Stimulated activated naive CD4-positive, alpha-beta T cell (primary cell): ENCODE results near the gene RABGAP1L.
"Not testable (repeated sequence)": the region's sequence is repeated elsewhere in the genome, so short reads cannot be mapped to it uniquely, and the experiment has no call there.

ENCODE experiments used
- DNase-seq, 6 experiments: peaks; one replicate each; lab custom pipeline; 2025; lab: John Stamatoyannopoulos, UW

The RABGAP1L gene

GRCh38 chr1:174990382-174990999 lies 831.2 kb downstream of the RABGAP1L start:
- peak in 2 of 6 experiments; percentile 21 to 46 for DNase-seq

- DNase-seq, result no peak
These were observed 832.2 kb downstream of the RABGAP1L start for GRCh38 chr1:174991473-174991872.

- DNase-seq, result no peak
These were observed 835.8 kb downstream of the RABGAP1L start for GRCh38 chr1:174995121-174995520.

GRCh38 chr1:174995916-174996315 lies 836.6 kb downstream of the RABGAP1L start:
- DNase-seq, result no peak

GRCh38 chr1:174996476-174996875 lies 837.2 kb downstream of the RABGAP1L start:
- DNase-seq, result no peak

- no peak for DNase-seq
These were observed 837.7 kb downstream of the RABGAP1L start for GRCh38 chr1:174997041-174997440.

- peak in 5 of 6 experiments; percentile 21 to 83 (median 57) for DNase-seq
These were observed 839.4 kb downstream of the RABGAP1L start for GRCh38 chr1:174998569-174999215.

GRCh38 chr1:174999216-174999935 lies 840.1 kb downstream of the RABGAP1L start:
- peak; percentile 97 to 100 (median 98) for DNase-seq

GRCh38 chr1:174999936-175000696 lies 840.8 kb downstream of the RABGAP1L start, which contains the start of gene CACYBP:
Gene CACYBP, plus strand, starts transcription at chr1:174999947. Its CDS starts 234 bp downstream, at chr1:175000181.
- peak in 4 of 6 experiments; percentile 36 to 74 (median 60) for DNase-seq

- no peak for DNase-seq
These were observed 841.4 kb downstream of the RABGAP1L start for GRCh38 chr1:175000697-175001187.

- no peak for DNase-seq
These were observed 843.7 kb downstream of the RABGAP1L start for GRCh38 chr1:175002910-175003517.

GRCh38 chr1:175003521-175003920 lies 844.2 kb downstream of the RABGAP1L start:
- DNase-seq, result no peak

GRCh38 chr1:175005085-175005783 lies 845.9 kb downstream of the RABGAP1L start:
- DNase-seq, result no peak

GRCh38 chr1:175009532-175009931 lies 850.2 kb downstream of the RABGAP1L start:
- DNase-seq, result no peak

GRCh38 chr1:175013445-175013844 lies 854.1 kb downstream of the RABGAP1L start:
- DNase-seq, result no peak

GRCh38 chr1:175015243-175015642 lies 855.9 kb downstream of the RABGAP1L start:
- DNase-seq, result no peak

- DNase-seq, result no peak
These were observed 860.2 kb downstream of the RABGAP1L start for GRCh38 chr1:175019524-175019923.

- peak; percentile 95 to 98 (median 97) for DNase-seq
These were observed 864.0 kb downstream of the RABGAP1L start, which contains the start of gene MRPS14 for GRCh38 chr1:175023043-175023921. Gene MRPS14, minus strand, starts transcription at chr1:175023425. Its CDS starts 17 bp downstream, at chr1:175023408.

- DNase-seq, result not testable (repeated sequence)
These were observed 864.6 kb downstream of the RABGAP1L start for GRCh38 chr1:175023922-175024242.

GRCh38 chr1:175024773-175025172 lies 865.5 kb downstream of the RABGAP1L start:
- no peak for DNase-seq
